Measurements from ENCODE around the gene BBC3. TPM values are rescaled to one million over a fixed set of nuclear protein-coding genes. Genes with fewer than 3 reads are reported as not detected.
A peak's percentile ranks its signal among the peaks of the same experiment; 100 is the strongest.
"Not testable (repeated sequence)": the region's sequence is repeated elsewhere in the genome, so short reads cannot be mapped to it uniquely, and the experiment has no call there.

The BBC3 gene
- 4.0 and 8.9 TPM in 2 replicates for total RNA-seq (2014; rRNA removed; shearing (Covaris generic); ENCODE audit: low replicate concordance)

- peak within 1 kb of the TSS; percentile 84 for H3K4me3 ChIP-seq (ENCODE audit: low read length)
- H3K4me1 ChIP-seq (ENCODE audit: low read length) = peaks cover 45% of the 10 kb centered on the region
- H3K27me3 ChIP-seq (ENCODE audit: low read length) = 0 out of 2 replicates have a peak, but pooled peaks cover 2% of the 10 kb centered on the region
These were observed at the start of gene BBC3 for GRCh38 chr19:47230921-47231214. Gene BBC3 (minus strand): TSS chr19:47231199. CDS start chr19:47228431, 2,768 bp downstream.

GRCh38 chr19:47280183-47280797, 49.3 kb upstream of the BBC3 start:
- peak; percentile 84 for DNase-seq
- no peak overlapping the region for H3K4me3 ChIP-seq (ENCODE audit: low read length)
- H3K36me3 ChIP-seq (ENCODE audit: insufficient read depth, low read length) = no peaks in the 10 kb centered on the region
- H3K9ac ChIP-seq (ENCODE audit: low read length) = no peak overlapping the region
- H2AFZ ChIP-seq (ENCODE audit: low read length) = no peak overlapping the region
- 0 out of 2 replicates have a peak, but pooled peaks cover 10% of the 10 kb centered on the region for H4K20me1 ChIP-seq (ENCODE audit: insufficient read depth, low read depth, low read length)
- no peak overlapping the region for H3K4me2 ChIP-seq (ENCODE audit: low read depth, low read length, poor library complexity, severe bottlenecking)
- no peaks in the 10 kb centered on the region for H3K9me3 ChIP-seq (ENCODE audit: low read length)
- H3K9me2 ChIP-seq (replicated peaks; ENCODE audit: insufficient read depth, low read length) = no peaks in the 10 kb centered on the region
- H3K27me3 ChIP-seq (ENCODE audit: low read length) = no peaks in the 10 kb centered on the region
- peaks cover 5% of the 10 kb centered on the region; the same call in 1 of the 2 replicates for H3K79me2 ChIP-seq (ENCODE audit: low read length)
- H3K4me1 ChIP-seq (ENCODE audit: low read length) = peaks cover 45% of the 10 kb centered on the region
- no peak overlapping the region for H3K27ac ChIP-seq (ENCODE audit: low read length)

More at GRCh38 chr19:47230921-47231214, at the start of gene BBC3:
- no peaks in the 10 kb centered on the region for H3K9me3 ChIP-seq (ENCODE audit: low read length)
- H3K9ac ChIP-seq (ENCODE audit: low read length) = peak within 1 kb of the TSS; percentile 75
- H3K79me2 ChIP-seq (ENCODE audit: low read length) = no peaks in the 10 kb centered on the region
- H3K9me2 ChIP-seq (replicated peaks; ENCODE audit: insufficient read depth, low read length) = no peaks in the 10 kb centered on the region
- H2AFZ ChIP-seq (ENCODE audit: low read length) = peak within 1 kb of the TSS; percentile 96
- no peak for DNase-seq
- H3K36me3 ChIP-seq (ENCODE audit: insufficient read depth, low read length) = no peaks in the 10 kb centered on the region
- H3K27ac ChIP-seq (ENCODE audit: low read length) = no peak within 1 kb of the TSS
- no peaks in the 10 kb centered on the region for H4K20me1 ChIP-seq (ENCODE audit: insufficient read depth, low read depth, low read length)
- peak within 1 kb of the TSS; percentile 97 for H3K4me2 ChIP-seq (ENCODE audit: low read depth, low read length, poor library complexity, severe bottlenecking)

- H3K4me3 ChIP-seq (ENCODE audit: low read length); H3K79me2 ChIP-seq (ENCODE audit: low read length); H3K9me3 ChIP-seq (ENCODE audit: low read length); H3K36me3 ChIP-seq (ENCODE audit: insufficient read depth, low read length); H3K27ac ChIP-seq (ENCODE audit: low read length); H3K9ac ChIP-seq (ENCODE audit: low read length); H3K9me2 ChIP-seq (replicated peaks; ENCODE audit: insufficient read depth, low read length); DNase-seq; H3K27me3 ChIP-seq (ENCODE audit: low read length); H3K4me2 ChIP-seq (ENCODE audit: low read depth, low read length, poor library complexity, severe bottlenecking); H2AFZ ChIP-seq (ENCODE audit: low read length): not testable (repeated sequence)
- Histone ChIP-seq H3K4me1 (ENCODE audit: low read length) (peaks cover 37% of the 10 kb centered on the region), H4K20me1 (ENCODE audit: insufficient read depth, low read depth, low read length) (0 out of 2 replicates have a peak, but pooled peaks cover 15% of the 10 kb centered on the region)
These were observed 45.5 kb upstream of the BBC3 start for GRCh38 chr19:47276513-47276912.

GRCh38 chr19:47275791-47276461, 44.9 kb upstream of the BBC3 start:
- H3K36me3 ChIP-seq (ENCODE audit: insufficient read depth, low read length) = no peaks in the 10 kb centered on the region
- H3K4me1 ChIP-seq (ENCODE audit: low read length) = peaks cover 37% of the 10 kb centered on the region
- H3K4me2 ChIP-seq (ENCODE audit: low read depth, low read length, poor library complexity, severe bottlenecking) = peak overlapping the region; percentile 87
- H3K9me2 ChIP-seq (replicated peaks; ENCODE audit: insufficient read depth, low read length) = no peaks in the 10 kb centered on the region
- H2AFZ ChIP-seq (ENCODE audit: low read length) = no peak overlapping the region
- H3K9ac ChIP-seq (ENCODE audit: low read length) = peak overlapping the region; percentile 74
- H3K4me3 ChIP-seq (ENCODE audit: low read length) = peak overlapping the region; percentile 80; the same call in 1 of the 2 replicates
- H3K27ac ChIP-seq (ENCODE audit: low read length) = no peak overlapping the region
- H3K27me3 ChIP-seq (ENCODE audit: low read length) = no peaks in the 10 kb centered on the region
- DNase-seq = no peak
- H3K9me3 ChIP-seq (ENCODE audit: low read length) = no peaks in the 10 kb centered on the region
- 0 out of 2 replicates have a peak, but pooled peaks cover 15% of the 10 kb centered on the region for H4K20me1 ChIP-seq (ENCODE audit: insufficient read depth, low read depth, low read length)
- peaks cover 5% of the 10 kb centered on the region; the same call in 1 of the 2 replicates for H3K79me2 ChIP-seq (ENCODE audit: low read length)

GRCh38 chr19:47274891-47275761, 44.1 kb upstream of the BBC3 start:
- peaks cover 5% of the 10 kb centered on the region; the same call in 1 of the 2 replicates for H3K79me2 ChIP-seq (ENCODE audit: low read length)
- H3K4me2 ChIP-seq (ENCODE audit: low read depth, low read length, poor library complexity, severe bottlenecking) = peak overlapping the region; percentile 87
- H3K27ac ChIP-seq (ENCODE audit: low read length) = no peak overlapping the region
- DNase-seq = peak; percentile 51
- H2AFZ ChIP-seq (ENCODE audit: low read length) = no peak overlapping the region
- peak overlapping the region; percentile 74 for H3K9ac ChIP-seq (ENCODE audit: low read length)
- H3K4me1 ChIP-seq (ENCODE audit: low read length) = peaks cover 37% of the 10 kb centered on the region
- H3K27me3 ChIP-seq (ENCODE audit: low read length) = no peaks in the 10 kb centered on the region
- no peaks in the 10 kb centered on the region for H3K36me3 ChIP-seq (ENCODE audit: insufficient read depth, low read length)
- 0 out of 2 replicates have a peak, but pooled peaks cover 15% of the 10 kb centered on the region for H4K20me1 ChIP-seq (ENCODE audit: insufficient read depth, low read depth, low read length)
- H3K9me2 ChIP-seq (replicated peaks; ENCODE audit: insufficient read depth, low read length) = no peaks in the 10 kb centered on the region
- H3K9me3 ChIP-seq (ENCODE audit: low read length) = no peaks in the 10 kb centered on the region
- peak overlapping the region; percentile 80 for H3K4me3 ChIP-seq (ENCODE audit: low read length)

- Histone ChIP-seq H3K4me1 (ENCODE audit: low read length) (peaks cover 37% of the 10 kb centered on the region), H3K9ac (ENCODE audit: low read length) (peak within 1 kb of the TSS; percentile 95), H3K4me2 (ENCODE audit: low read depth, low read length, poor library complexity, severe bottlenecking) (peak within 1 kb of the TSS; percentile 99), H3K36me3 (ENCODE audit: insufficient read depth, low read length) (no peaks in the 10 kb centered on the region), H2AFZ (ENCODE audit: low read length) (peak within 1 kb of the TSS; percentile 56; the same call in 1 of the 2 replicates), H3K9me2 (replicated peaks; ENCODE audit: insufficient read depth, low read length) (no peaks in the 10 kb centered on the region), H3K4me3 (ENCODE audit: low read length) (peak within 1 kb of the TSS; percentile 90), H4K20me1 (ENCODE audit: insufficient read depth, low read depth, low read length) (0 out of 2 replicates have a peak, but pooled peaks cover 15% of the 10 kb centered on the region), H3K9me3 (ENCODE audit: low read length) (no peaks in the 10 kb centered on the region), H3K27ac (ENCODE audit: low read length) (peak within 1 kb of the TSS; percentile 86), H3K79me2 (ENCODE audit: low read length) (peaks cover 5% of the 10 kb centered on the region; the same call in 1 of the 2 replicates), H3K27me3 (ENCODE audit: low read length) (no peaks in the 10 kb centered on the region)
- peak; percentile 98 for DNase-seq
These were observed 43.3 kb upstream of the BBC3 start, which contains the start of gene INAFM1 for GRCh38 chr19:47274071-47274890. Gene INAFM1 (plus strand): TSS chr19:47274885. CDS start chr19:47274920, 35 bp downstream.

- Histone ChIP-seq H3K4me2 (ENCODE audit: low read depth, low read length, poor library complexity, severe bottlenecking) (peak overlapping the region; percentile 99), H2AFZ (ENCODE audit: low read length) (peak overlapping the region; percentile 56; the same call in 1 of the 2 replicates)
These were observed 42.5 kb upstream of the BBC3 start for GRCh38 chr19:47273313-47274070.

More at GRCh38 chr19:47273313-47274070, 42.5 kb upstream of the BBC3 start:
- Histone ChIP-seq H4K20me1 (ENCODE audit: insufficient read depth, low read depth, low read length) (0 out of 2 replicates have a peak, but pooled peaks cover 15% of the 10 kb centered on the region), H3K27me3 (ENCODE audit: low read length) (no peaks in the 10 kb centered on the region), H3K4me3 (ENCODE audit: low read length) (peak overlapping the region; percentile 90), H3K9ac (ENCODE audit: low read length) (peak overlapping the region; percentile 95), H3K27ac (ENCODE audit: low read length) (peak overlapping the region; percentile 86), H3K36me3 (ENCODE audit: insufficient read depth, low read length) (no peaks in the 10 kb centered on the region), H3K9me3 (ENCODE audit: low read length) (no peaks in the 10 kb centered on the region), H3K4me1 (ENCODE audit: low read length) (peaks cover 37% of the 10 kb centered on the region), H3K9me2 (replicated peaks; ENCODE audit: insufficient read depth, low read length) (no peaks in the 10 kb centered on the region), H3K79me2 (ENCODE audit: low read length) (peaks cover 5% of the 10 kb centered on the region; the same call in 1 of the 2 replicates)
- peak; percentile 96 for DNase-seq

Data from Karpas-422 (cell line).